ENCODE data around the gene ENOSF1. TPM values are rescaled to one million over a fixed set of nuclear protein-coding genes. Genes with fewer than 3 reads are reported as not detected.
A peak's percentile ranks its signal among the peaks of the same experiment; 100 is the strongest.

ENOSF1 gene
- total RNA-seq, 1 experiment from 2014 or later = 88.5 TPM

GRCh38 chr18:647304-647703 is 65.1 kb downstream of the ENOSF1 start:
- intact Hi-C loops (cut with micrococcal nuclease; ENCODE audit: unreplicated experiment) = no loop called here
- H3K27me3 Mint-ChIP-seq (ENCODE audit: unreplicated experiment) = no peaks in the 10 kb centered on the region
- no peak for DNase-seq
- no peaks in the 10 kb centered on the region for H3K36me3 Mint-ChIP-seq (ENCODE audit: insufficient read depth, unreplicated experiment)
- H3K4me3 Mint-ChIP-seq (ENCODE audit: low read depth, unreplicated experiment) = no peak overlapping the region
- no TSS peak for BruUV-seq (replicated peaks)
- peaks cover 2% of the 10 kb centered on the region for H3K9me3 Mint-ChIP-seq (ENCODE audit: low read depth, unreplicated experiment)
- no peak overlapping the region for H3K27ac Mint-ChIP-seq (ENCODE audit: unreplicated experiment)
- CTCF ChIA-PET = interaction anchor here (0.7 kb wide), 1 partner anchor 12 kb away, joined by 3 read pairs; no protein-coding TSS in a partner anchor
- H3K4me1 Mint-ChIP-seq (ENCODE audit: low read depth, unreplicated experiment) = no peaks in the 10 kb centered on the region
- TF ChIP-seq CTCF (IDR thresholded peaks at IDR 0.05; ENCODE audit: unreplicated experiment) = no peak

- BruUV-seq (replicated peaks) = no TSS peak
- no peak for TF ChIP-seq CTCF (IDR thresholded peaks at IDR 0.05; ENCODE audit: unreplicated experiment)
- no peak overlapping the region for H3K27ac Mint-ChIP-seq (ENCODE audit: unreplicated experiment)
- CTCF ChIA-PET = no interaction called here
- H3K4me1 Mint-ChIP-seq (ENCODE audit: low read depth, unreplicated experiment) = no peaks in the 10 kb centered on the region
- no peak overlapping the region for H3K4me3 Mint-ChIP-seq (ENCODE audit: low read depth, unreplicated experiment)
- no peak for DNase-seq
- intact Hi-C loops (cut with micrococcal nuclease; ENCODE audit: unreplicated experiment) = no loop called here
- H3K27me3 Mint-ChIP-seq (ENCODE audit: unreplicated experiment) = no peaks in the 10 kb centered on the region
- no peaks in the 10 kb centered on the region for H3K36me3 Mint-ChIP-seq (ENCODE audit: insufficient read depth, unreplicated experiment)
- peaks cover 2% of the 10 kb centered on the region for H3K9me3 Mint-ChIP-seq (ENCODE audit: low read depth, unreplicated experiment)
These were observed 67.9 kb downstream of the ENOSF1 start for GRCh38 chr18:644395-645004.

- CTCF ChIA-PET = no interaction called here
- DNase-seq = no peak
- no peak for TF ChIP-seq CTCF (IDR thresholded peaks at IDR 0.05; ENCODE audit: unreplicated experiment)
- Mint-ChIP-seq H3K4me1 (ENCODE audit: low read depth, unreplicated experiment) (no peaks in the 10 kb centered on the region), H3K36me3 (ENCODE audit: insufficient read depth, unreplicated experiment) (no peaks in the 10 kb centered on the region), H3K9me3 (ENCODE audit: low read depth, unreplicated experiment) (no peaks in the 10 kb centered on the region), H3K4me3 (ENCODE audit: low read depth, unreplicated experiment) (no peak overlapping the region), H3K27me3 (ENCODE audit: unreplicated experiment) (no peaks in the 10 kb centered on the region), H3K27ac (ENCODE audit: unreplicated experiment) (no peak overlapping the region)
- no TSS peak for BruUV-seq (replicated peaks)
- intact Hi-C loops (cut with micrococcal nuclease; ENCODE audit: unreplicated experiment) = no loop called here
These were observed 71.2 kb downstream of the ENOSF1 start for GRCh38 chr18:641224-641623.

- Mint-ChIP-seq H3K9me3 (ENCODE audit: low read depth, unreplicated experiment) (no peaks in the 10 kb centered on the region), H3K27me3 (ENCODE audit: unreplicated experiment) (no peaks in the 10 kb centered on the region), H3K27ac (ENCODE audit: unreplicated experiment) (no peak overlapping the region), H3K4me3 (ENCODE audit: low read depth, unreplicated experiment) (no peak overlapping the region), H3K4me1 (ENCODE audit: low read depth, unreplicated experiment) (peaks cover 8% of the 10 kb centered on the region), H3K36me3 (ENCODE audit: insufficient read depth, unreplicated experiment) (no peaks in the 10 kb centered on the region)
- CTCF ChIA-PET = interaction anchor here (0.5 to 0.9 kb wide), 2 partner anchors 23 to 46 kb away, joined by 3 to 12 read pairs; no protein-coding TSS in a partner anchor
- no TSS peak for BruUV-seq (replicated peaks)
- DNase-seq = peak; percentile 22
- intact Hi-C loops (cut with micrococcal nuclease; ENCODE audit: unreplicated experiment) = no loop called here
- no peak for TF ChIP-seq CTCF (IDR thresholded peaks at IDR 0.05; ENCODE audit: unreplicated experiment)
These were observed 77.3 kb downstream of the ENOSF1 start for GRCh38 chr18:635171-635570.
